Stimulated activated CD4-positive, alpha-beta T cell treated with anti-CD3 and anti-CD28 coated beads, Interleukin-1b, Interleukin-23, amount 100 ng/mL, for 24 hours (primary cell): ENCODE results near the gene TOGARAM1.
"Not testable (repeated sequence)": the region's sequence is repeated elsewhere in the genome, so short reads cannot be mapped to it uniquely, and the experiment has no call there.

Source experiments
- DNase-seq, 4 experiments: peaks; one replicate each; pipeline ENCODE4 v3.0.0-alpha.2; 2020; ENCODE audit warnings: low read depth in 4 of 4, low spot score in 1 of 4

The TOGARAM1 gene

GRCh38 chr14:45038256-45038655, 76.3 kb downstream of the TOGARAM1 start:
- DNase-seq = no peak

GRCh38 chr14:45038865-45039264, 76.9 kb downstream of the TOGARAM1 start:
- DNase-seq = no peak

- no peak for DNase-seq
Measured at GRCh38 chr14:45039390-45039789, 77.4 kb downstream of the TOGARAM1 start.

GRCh38 chr14:45041641-45042040, 79.7 kb downstream of the TOGARAM1 start:
- DNase-seq = no peak

- DNase-seq = no peak
Measured at GRCh38 chr14:45044638-45045037, 82.6 kb downstream of the TOGARAM1 start.

DNA sequence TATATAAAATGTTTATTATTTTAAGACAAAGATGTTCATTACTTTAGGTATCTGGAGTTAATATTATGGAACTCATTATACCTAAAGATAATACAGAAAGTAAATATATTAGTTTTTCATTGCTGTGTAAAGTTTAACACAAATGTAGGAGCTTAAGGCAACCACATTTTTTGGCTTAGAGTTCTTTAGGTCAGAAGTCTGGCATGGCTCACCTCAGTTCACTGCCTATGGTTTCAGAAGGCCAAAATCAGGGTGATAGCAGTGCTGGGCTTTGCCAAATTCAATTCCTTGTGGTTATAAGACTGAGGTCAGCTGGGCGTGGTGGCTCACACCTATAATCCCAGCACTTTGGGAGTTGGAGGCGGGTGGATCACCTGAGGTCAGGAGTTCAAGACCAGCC, 86.4 kb downstream of the TOGARAM1 start:
- DNase-seq = no peak

- no peak for DNase-seq
Measured at GRCh38 chr14:45051180-45051579, 89.2 kb downstream of the TOGARAM1 start.

DNA sequence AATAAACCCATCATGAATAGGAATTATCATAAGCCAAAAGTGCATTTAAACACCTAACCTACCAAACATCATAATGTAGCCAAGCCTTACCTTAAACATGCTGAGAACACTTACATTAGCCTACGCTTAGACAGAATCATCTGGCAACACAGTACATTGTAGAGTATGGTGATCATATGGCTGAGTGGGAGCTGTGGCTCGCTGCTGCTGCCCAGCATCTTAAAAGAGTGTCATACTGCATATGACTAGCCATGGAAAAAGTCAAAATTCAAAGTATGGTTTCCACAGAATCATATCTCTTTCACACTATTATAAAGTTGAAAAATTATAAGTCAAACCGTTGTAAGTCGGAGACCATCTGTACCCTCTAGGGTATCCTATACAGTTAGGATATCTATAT, 89.9 kb downstream of the TOGARAM1 start:
- DNase-seq = no peak

- DNase-seq = no peak
Measured at GRCh38 chr14:45057349-45057748, 95.4 kb downstream of the TOGARAM1 start.

- no peak for DNase-seq
Measured at GRCh38 chr14:45057881-45058364, 95.9 kb downstream of the TOGARAM1 start.

- no peak for DNase-seq
Measured at GRCh38 chr14:45060551-45060950, 98.6 kb downstream of the TOGARAM1 start.

- no peak for DNase-seq
Measured at GRCh38 chr14:45065540-45065939, 103.5 kb downstream of the TOGARAM1 start.

GRCh38 chr14:45065956-45066355, 104.0 kb downstream of the TOGARAM1 start:
- no peak for DNase-seq

- no peak for DNase-seq
Measured at GRCh38 chr14:45066667-45067066, 104.7 kb downstream of the TOGARAM1 start.

DNA sequence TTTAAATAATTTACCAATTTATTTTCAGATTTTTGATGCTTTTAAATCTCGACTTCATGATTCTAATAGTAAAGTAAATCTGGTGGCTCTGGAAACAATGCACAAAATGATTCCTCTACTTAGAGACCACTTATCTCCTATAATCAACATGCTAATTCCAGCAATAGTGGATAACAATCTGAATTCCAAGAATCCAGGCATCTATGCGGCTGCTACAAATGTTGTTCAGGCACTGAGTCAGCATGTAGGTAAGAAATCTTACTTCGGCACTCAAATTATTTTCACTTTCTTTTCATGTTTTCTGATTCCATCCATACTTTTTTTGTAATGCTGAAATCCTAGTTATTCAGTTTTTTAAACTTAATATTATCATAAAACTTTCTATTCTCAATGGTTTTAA, 106.4 kb downstream of the TOGARAM1 start:
- no peak for DNase-seq

DNA sequence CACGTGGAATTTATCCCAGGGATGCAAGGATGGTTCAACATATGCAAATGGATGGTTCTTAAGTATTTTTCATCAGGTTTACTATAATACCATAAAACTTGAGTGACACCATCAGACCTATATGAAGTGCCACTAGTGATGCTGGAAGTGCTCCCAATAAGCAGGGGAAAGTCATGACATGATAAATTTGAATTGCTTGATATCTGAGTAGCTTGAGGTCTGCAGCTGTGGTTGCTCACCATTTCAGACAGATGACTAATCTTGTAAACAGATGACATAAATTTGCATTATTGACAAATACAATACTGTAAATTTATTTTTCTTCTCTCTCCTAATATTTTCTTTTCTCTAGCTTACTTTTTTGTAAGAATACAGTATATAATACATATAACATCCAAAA, 108.2 kb downstream of the TOGARAM1 start:
- DNase-seq = no peak

DNA sequence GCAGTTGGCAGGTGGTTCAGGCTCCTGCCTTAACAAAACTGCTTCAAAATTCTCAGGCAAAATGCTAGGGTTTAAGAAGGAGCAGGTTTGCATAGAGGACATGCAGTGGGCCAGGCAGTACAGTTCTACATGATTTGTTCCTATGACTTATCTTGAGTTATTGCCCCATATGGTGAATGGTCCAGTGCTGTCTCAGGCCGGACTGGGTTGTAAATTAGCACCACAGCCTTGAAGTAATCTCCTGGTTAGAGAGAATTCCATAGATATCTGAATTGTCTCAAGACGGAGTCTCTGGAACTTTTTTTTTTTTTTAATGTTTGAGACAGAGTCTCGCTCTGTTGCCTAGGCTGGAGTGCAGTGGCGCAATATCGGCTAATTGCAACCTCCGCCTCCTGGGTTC, 110.1 kb downstream of the TOGARAM1 start:
- no peak for DNase-seq

DNA sequence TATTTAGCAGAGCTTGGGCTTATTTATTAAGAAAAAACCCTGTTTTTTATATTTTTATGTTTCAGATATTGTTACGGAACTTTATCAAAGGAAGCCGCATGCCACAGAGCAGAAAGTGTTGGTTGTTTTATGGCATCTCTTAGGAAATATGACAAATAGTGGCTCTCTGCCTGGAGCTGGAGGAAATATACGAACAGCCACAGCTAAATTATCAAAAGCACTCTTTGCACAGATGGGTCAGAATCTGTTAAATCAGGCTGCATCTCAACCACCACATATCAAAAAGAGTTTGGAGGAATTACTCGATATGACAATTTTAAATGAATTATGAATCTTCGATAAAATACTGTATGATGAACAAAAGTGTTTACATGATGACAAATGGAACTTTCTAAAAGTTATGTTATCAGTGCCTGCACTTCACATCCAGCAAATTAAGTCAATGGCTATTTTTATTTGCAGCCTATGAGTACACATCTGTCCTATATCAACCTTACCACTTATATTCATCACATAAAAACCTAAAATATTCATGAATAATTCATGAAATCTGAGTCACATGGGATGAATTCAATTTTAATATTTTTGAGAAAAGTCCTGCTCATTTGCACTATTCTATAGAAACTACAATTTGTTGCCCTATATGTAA, 111.4 kb downstream of the TOGARAM1 start:
- DNase-seq = no peak

- no peak for DNase-seq
Measured at GRCh38 chr14:45078323-45078722, 116.3 kb downstream of the TOGARAM1 start.

GRCh38 chr14:45080416-45080968, 118.5 kb downstream of the TOGARAM1 start:
- not testable (repeated sequence) for DNase-seq

DNA sequence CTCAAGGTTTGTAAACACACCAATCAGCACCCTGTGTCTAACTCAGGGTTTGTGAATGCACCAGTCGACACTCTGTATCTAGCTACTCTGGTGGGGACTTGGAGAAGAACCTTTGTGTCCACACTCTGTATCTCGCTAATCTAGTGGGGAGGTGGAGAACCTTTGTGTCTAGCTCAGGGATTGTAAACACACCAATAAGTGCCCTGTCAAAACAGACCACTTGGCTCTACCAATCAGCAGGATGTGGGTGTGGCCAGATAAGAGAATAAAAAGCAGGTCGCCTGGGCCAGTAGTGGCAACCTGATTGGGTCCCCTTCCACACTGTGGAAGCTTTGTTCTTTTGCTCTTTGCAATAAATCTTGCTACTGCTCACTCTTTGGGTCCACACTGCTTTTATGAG, 119.1 kb downstream of the TOGARAM1 start:
- DNase-seq = not testable (repeated sequence)

GRCh38 chr14:45082420-45082819, 120.4 kb downstream of the TOGARAM1 start:
- DNase-seq = no peak

- DNase-seq = no peak
Measured at GRCh38 chr14:45083617-45083975, 121.6 kb downstream of the TOGARAM1 start.
